ENCODE data around the gene MTA1. TPM values are rescaled to one million over a fixed set of nuclear protein-coding genes. Genes with fewer than 3 reads are reported as not detected.

MTA1 gene
- total and polyA plus RNA-seq, 7 donors: 22.6 to 48.6 (median 41.1) TPM

- Histone ChIP-seq H3K27me3 (ENCODE audit: insufficient read depth in 3 of 3, low read length in 2 of 3) (no peaks in the 10 kb centered on the region), H3K4me3 (no peak overlapping the region), H3K36me3 (ENCODE audit: insufficient read depth in 1 of 2, low read depth in 1 of 2) (peaks cover 0 to 35% of the 10 kb centered on the region in 2 donors), H3K4me1 (no peaks in the 10 kb centered on the region), H3K9me3 (no peaks in the 10 kb centered on the region), H3K27ac (peak overlapping the region; percentile 16)
- intact Hi-C loops (cut with DNase I): no loop called here
- 32 to 56% (median 48%) methylated on average over 7 to 12 of the region's 12 CpGs for WGBS, 3 donors
- no peak for TF ChIP-seq CTCF (IDR thresholded peaks at IDR 0.05)
- DNase-seq (peak in 1 of 2 donors; percentile 64), ATAC-seq (peak; percentile 23 to 65 (median 48))
Observed at GRCh38 chr14:105389534-105389933, 30.1 kb upstream of the MTA1 start.

GRCh38 chr14:105389976-105390848, 29.4 kb upstream of the MTA1 start:
- ATAC-seq (peak in 2 of 4 donors; percentile 5 to 11), DNase-seq (peak in 1 of 2 donors; percentile 49)
- Histone ChIP-seq H3K36me3 (ENCODE audit: insufficient read depth in 1 of 2, low read depth in 1 of 2) (peaks cover 0 to 36% of the 10 kb centered on the region in 2 donors), H3K27ac (peak overlapping the region; percentile 16), H3K27me3 (ENCODE audit: insufficient read depth in 3 of 3, low read length in 2 of 3) (no peaks in the 10 kb centered on the region), H3K4me1 (no peaks in the 10 kb centered on the region), H3K9me3 (no peaks in the 10 kb centered on the region), H3K4me3 (no peak overlapping the region)
- intact Hi-C loops (cut with DNase I): no loop called here
- TF ChIP-seq CTCF (IDR thresholded peaks at IDR 0.05): no peak
- 62 to 75% (median 62%) methylated on average over 27 of the region's 27 CpGs for WGBS, 3 donors

GRCh38 chr14:105390849-105391500, 28.7 kb upstream of the MTA1 start:
- Histone ChIP-seq H3K36me3 (ENCODE audit: insufficient read depth in 1 of 2, low read depth in 1 of 2) (peaks cover 0 to 29% of the 10 kb centered on the region in 2 donors), H3K9me3 (no peaks in the 10 kb centered on the region), H3K27ac (no peak overlapping the region), H3K27me3 (ENCODE audit: insufficient read depth in 3 of 3, low read length in 2 of 3) (no peaks in the 10 kb centered on the region), H3K4me3 (no peak overlapping the region), H3K4me1 (no peaks in the 10 kb centered on the region)
- DNase-seq: no peak
- TF ChIP-seq CTCF (IDR thresholded peaks at IDR 0.05): no peak
- intact Hi-C loops (cut with DNase I): no loop called here
- 76 to 88% (median 82%) methylated on average over 23 to 24 of the region's 24 CpGs for WGBS, 3 donors
- ATAC-seq: no peak

- H3K4me1 ChIP-seq: no peaks in the 10 kb centered on the region
- DNase-seq (peak in 1 of 2 donors; percentile 47), ATAC-seq (no peak)
Observed at GRCh38 chr14:105391541-105391940, 28.1 kb upstream of the MTA1 start.

More at GRCh38 chr14:105391541-105391940, 28.1 kb upstream of the MTA1 start:
- Histone ChIP-seq H3K36me3 (ENCODE audit: insufficient read depth in 1 of 2, low read depth in 1 of 2) (peaks cover 0 to 27% of the 10 kb centered on the region in 2 donors), H3K4me3 (no peak overlapping the region), H3K9me3 (no peaks in the 10 kb centered on the region), H3K27me3 (ENCODE audit: insufficient read depth in 3 of 3, low read length in 2 of 3) (no peaks in the 10 kb centered on the region), H3K27ac (no peak overlapping the region)
- intact Hi-C loops (cut with DNase I): no loop called here
- no peak for TF ChIP-seq CTCF (IDR thresholded peaks at IDR 0.05)
- 87 to 94% (median 88%) methylated on average over 10 to 23 of the region's 23 CpGs for WGBS, 3 donors

All from psoas muscle (tissue), 8 donors.